GM18499 (cell line): ENCODE data around the gene VMA21.

Source experiments
- ATAC-seq: cut with Tn5 transposase; IDR thresholded peaks from one replicate; pipeline ENCODE4 v1.9.1; 2021; ENCODE audit warnings: moderate number of reproducible peaks; ENCODE audit not compliant: insufficient read depth, unreplicated experiment

VMA21 gene

GRCh38 chrX:151396825-151397740 is at the start of gene VMA21:
TSS of gene VMA21 (plus strand) at chrX:151397206. CDS start at chrX:151397309, 103 bp downstream.
- peak; percentile 40 for ATAC-seq

GRCh38 chrX:151359341-151359740 is 37.7 kb upstream of the VMA21 start:
- no peak for ATAC-seq

GRCh38 chrX:151359931-151360871 is 36.8 kb upstream of the VMA21 start:
- ATAC-seq = no peak

- ATAC-seq = no peak
Measured at GRCh38 chrX:151363316-151363715, 33.7 kb upstream of the VMA21 start.

GRCh38 chrX:151365579-151365978 is 31.4 kb upstream of the VMA21 start:
- no peak for ATAC-seq

GRCh38 chrX:151370906-151371305 is 26.1 kb upstream of the VMA21 start:
- no peak for ATAC-seq

GRCh38 chrX:151384807-151385206 is 12.2 kb upstream of the VMA21 start:
- ATAC-seq = no peak

GRCh38 chrX:151386838-151387459 is 10.1 kb upstream of the VMA21 start:
- ATAC-seq = no peak

- no peak for ATAC-seq
Measured at GRCh38 chrX:151391722-151392121, 5.3 kb upstream of the VMA21 start.

GRCh38 chrX:151393514-151393913 is 3.5 kb upstream of the VMA21 start:
- ATAC-seq = peak; percentile 43

GRCh38 chrX:151396042-151396824 is 773 bp upstream of the VMA21 start:
- ATAC-seq = peak; percentile 19

- no peak for ATAC-seq
Measured at GRCh38 chrX:151397741-151398070, 700 bp downstream of the VMA21 start.

GRCh38 chrX:151398346-151398745 is 1.3 kb downstream of the VMA21 start:
- no peak for ATAC-seq

GRCh38 chrX:151402719-151403390 is 5.8 kb downstream of the VMA21 start:
- no peak for ATAC-seq

- ATAC-seq = no peak
Measured at GRCh38 chrX:151416579-151416978, 19.6 kb downstream of the VMA21 start.

- ATAC-seq = no peak
Measured at GRCh38 chrX:151419782-151420181, 22.8 kb downstream of the VMA21 start.

GRCh38 chrX:151424505-151424904 is 27.5 kb downstream of the VMA21 start:
- no peak for ATAC-seq

GRCh38 chrX:151448509-151448908 is 51.5 kb downstream of the VMA21 start:
- no peak for ATAC-seq

- no peak for ATAC-seq
Measured at GRCh38 chrX:151458824-151459223, 61.8 kb downstream of the VMA21 start.
